ENCODE data around the gene PLCB1. TPM values are rescaled to one million over a fixed set of nuclear protein-coding genes. Genes with fewer than 3 reads are reported as not detected.

The PLCB1 gene
- total RNA-seq, 1 experiment from 2014 or later: 6.0 TPM

- no peak for TF ChIP-seq CTCF (IDR thresholded peaks at IDR 0.05; ENCODE audit: unreplicated experiment)
- DNase-seq: no peak
- CTCF ChIA-PET: no interaction called here
- no peaks in the 10 kb centered on the region for H3K36me3 Mint-ChIP-seq (ENCODE audit: insufficient read depth, unreplicated experiment)
- H3K4me3 Mint-ChIP-seq (ENCODE audit: low read depth, unreplicated experiment): no peak overlapping the region
- intact Hi-C loops (cut with micrococcal nuclease; ENCODE audit: unreplicated experiment): no loop called here
- H3K9me3 Mint-ChIP-seq (ENCODE audit: low read depth, unreplicated experiment): no peaks in the 10 kb centered on the region
- no peaks in the 10 kb centered on the region for H3K27me3 Mint-ChIP-seq (ENCODE audit: unreplicated experiment)
- BruUV-seq (replicated peaks): no TSS peak
- no peak overlapping the region for H3K27ac Mint-ChIP-seq (ENCODE audit: unreplicated experiment)
- H3K4me1 Mint-ChIP-seq (ENCODE audit: low read depth, unreplicated experiment): no peaks in the 10 kb centered on the region
These were observed 133.5 kb downstream of the PLCB1 start for GRCh38 chr20:8265588-8265987.

- no TSS peak for BruUV-seq (replicated peaks)
These were observed 134.9 kb downstream of the PLCB1 start for GRCh38 chr20:8267009-8267408.

GRCh38 chr20:8271727-8272126, 139.7 kb downstream of the PLCB1 start:
- DNase-seq: no peak
- Mint-ChIP-seq H3K4me3 (ENCODE audit: low read depth, unreplicated experiment) (no peak overlapping the region), H3K4me1 (ENCODE audit: low read depth, unreplicated experiment) (no peaks in the 10 kb centered on the region), H3K27ac (ENCODE audit: unreplicated experiment) (no peak overlapping the region), H3K27me3 (ENCODE audit: unreplicated experiment) (no peaks in the 10 kb centered on the region), H3K9me3 (ENCODE audit: low read depth, unreplicated experiment) (no peaks in the 10 kb centered on the region), H3K36me3 (ENCODE audit: insufficient read depth, unreplicated experiment) (no peaks in the 10 kb centered on the region)
- CTCF ChIA-PET: no interaction called here
- BruUV-seq (replicated peaks): no TSS peak
- intact Hi-C loops (cut with micrococcal nuclease; ENCODE audit: unreplicated experiment): no loop called here
- TF ChIP-seq CTCF (IDR thresholded peaks at IDR 0.05; ENCODE audit: unreplicated experiment): no peak

More at GRCh38 chr20:8267009-8267408, 134.9 kb downstream of the PLCB1 start:
- Mint-ChIP-seq H3K27me3 (ENCODE audit: unreplicated experiment) (no peaks in the 10 kb centered on the region), H3K4me1 (ENCODE audit: low read depth, unreplicated experiment) (no peaks in the 10 kb centered on the region), H3K4me3 (ENCODE audit: low read depth, unreplicated experiment) (no peak overlapping the region), H3K9me3 (ENCODE audit: low read depth, unreplicated experiment) (no peaks in the 10 kb centered on the region), H3K27ac (ENCODE audit: unreplicated experiment) (no peak overlapping the region), H3K36me3 (ENCODE audit: insufficient read depth, unreplicated experiment) (no peaks in the 10 kb centered on the region)
- no peak for DNase-seq
- CTCF ChIA-PET: no interaction called here
- no peak for TF ChIP-seq CTCF (IDR thresholded peaks at IDR 0.05; ENCODE audit: unreplicated experiment)
- intact Hi-C loops (cut with micrococcal nuclease; ENCODE audit: unreplicated experiment): no loop called here

GRCh38 chr20:8272766-8273165, 140.7 kb downstream of the PLCB1 start:
- no TSS peak for BruUV-seq (replicated peaks)
- no peaks in the 10 kb centered on the region for H3K27me3 Mint-ChIP-seq (ENCODE audit: unreplicated experiment)

More at GRCh38 chr20:8272766-8273165, 140.7 kb downstream of the PLCB1 start:
- intact Hi-C loops (cut with micrococcal nuclease; ENCODE audit: unreplicated experiment): no loop called here
- CTCF ChIA-PET: no interaction called here
- TF ChIP-seq CTCF (IDR thresholded peaks at IDR 0.05; ENCODE audit: unreplicated experiment): no peak
- no peaks in the 10 kb centered on the region for H3K36me3 Mint-ChIP-seq (ENCODE audit: insufficient read depth, unreplicated experiment)
- no peaks in the 10 kb centered on the region for H3K9me3 Mint-ChIP-seq (ENCODE audit: low read depth, unreplicated experiment)
- no peaks in the 10 kb centered on the region for H3K4me1 Mint-ChIP-seq (ENCODE audit: low read depth, unreplicated experiment)
- DNase-seq: no peak
- no peak overlapping the region for H3K4me3 Mint-ChIP-seq (ENCODE audit: low read depth, unreplicated experiment)
- H3K27ac Mint-ChIP-seq (ENCODE audit: unreplicated experiment): no peak overlapping the region

Data from Calu3 (cell line).